HG03135 (cell line): ENCODE data around the gene MTERF2.
"Not testable (repeated sequence)": the region's sequence is repeated elsewhere in the genome, so short reads cannot be mapped to it uniquely, and the experiment has no call there.

Experiments used
- ATAC-seq: cut with Tn5 transposase; IDR thresholded peaks from one replicate; pipeline ENCODE4 v1.9.1; 2021; ENCODE audit warnings: mild to moderate bottlenecking, moderate library complexity; ENCODE audit not compliant: unreplicated experiment

The MTERF2 gene, protein sequence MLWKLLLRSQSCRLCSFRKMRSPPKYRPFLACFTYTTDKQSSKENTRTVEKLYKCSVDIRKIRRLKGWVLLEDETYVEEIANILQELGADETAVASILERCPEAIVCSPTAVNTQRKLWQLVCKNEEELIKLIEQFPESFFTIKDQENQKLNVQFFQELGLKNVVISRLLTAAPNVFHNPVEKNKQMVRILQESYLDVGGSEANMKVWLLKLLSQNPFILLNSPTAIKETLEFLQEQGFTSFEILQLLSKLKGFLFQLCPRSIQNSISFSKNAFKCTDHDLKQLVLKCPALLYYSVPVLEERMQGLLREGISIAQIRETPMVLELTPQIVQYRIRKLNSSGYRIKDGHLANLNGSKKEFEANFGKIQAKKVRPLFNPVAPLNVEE

DNA sequence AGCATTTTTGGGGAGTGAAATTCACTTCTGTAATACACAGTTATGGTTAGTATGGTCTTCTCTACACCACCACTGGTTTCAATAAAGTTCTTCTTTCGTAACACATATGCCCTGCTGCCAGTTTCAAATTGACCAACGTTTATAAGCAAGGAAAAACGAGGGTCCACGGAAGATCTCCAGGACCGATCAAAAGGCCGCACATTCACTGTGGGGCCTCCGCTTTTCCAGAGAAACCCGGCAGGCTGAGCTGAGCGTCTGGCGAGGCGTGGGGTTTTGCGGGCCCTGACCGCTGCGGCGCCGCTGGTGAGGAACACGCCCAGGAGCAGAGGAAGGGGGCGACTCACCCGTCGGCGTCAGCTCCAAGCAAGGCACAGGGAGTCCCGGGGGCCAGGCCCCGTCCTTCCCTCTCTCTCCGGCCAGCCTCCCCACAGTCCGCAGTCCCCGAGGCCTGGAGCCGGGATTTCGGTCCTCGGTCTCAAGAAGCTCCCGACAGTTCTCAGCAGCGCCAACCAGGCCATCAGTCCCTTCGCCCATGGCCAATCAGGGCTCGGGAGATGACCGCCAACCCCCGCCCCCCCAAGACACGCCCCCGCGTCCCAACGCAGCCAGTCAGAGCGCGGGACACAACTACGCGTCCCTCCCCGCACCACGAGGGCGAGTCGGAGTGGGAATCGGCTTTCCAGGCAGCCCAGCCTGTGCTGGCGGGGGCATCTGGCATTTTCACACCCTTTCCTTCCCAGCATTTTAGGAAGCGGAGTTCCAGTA is at the start of gene MTERF2:
TSS of gene MTERF2 (minus strand) at position 522 of the 765 bp plus-strand sequence. CDS start 8,432 bp downstream, outside the sequence.
- ATAC-seq = peak; percentile 96

DNA sequence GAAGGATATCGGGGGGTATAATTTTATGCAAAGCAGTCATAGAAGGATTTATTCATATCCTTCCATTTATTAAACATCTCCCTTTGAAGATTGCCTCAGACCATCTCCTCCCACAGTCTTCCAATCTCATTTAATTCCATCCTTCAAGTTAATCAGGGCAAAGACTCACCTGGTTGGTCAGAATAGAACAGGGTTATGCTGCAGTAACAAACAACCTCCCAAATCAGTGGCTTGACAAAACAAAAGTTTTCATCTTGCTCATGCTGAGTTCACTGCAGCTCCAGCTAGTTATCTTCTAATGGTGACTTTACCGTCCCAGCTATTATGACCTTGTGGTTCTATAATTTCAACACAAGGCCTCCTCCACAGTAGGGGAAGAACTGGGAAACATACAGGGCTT is 48.8 kb upstream of the MTERF2 start:
- ATAC-seq = no peak

DNA sequence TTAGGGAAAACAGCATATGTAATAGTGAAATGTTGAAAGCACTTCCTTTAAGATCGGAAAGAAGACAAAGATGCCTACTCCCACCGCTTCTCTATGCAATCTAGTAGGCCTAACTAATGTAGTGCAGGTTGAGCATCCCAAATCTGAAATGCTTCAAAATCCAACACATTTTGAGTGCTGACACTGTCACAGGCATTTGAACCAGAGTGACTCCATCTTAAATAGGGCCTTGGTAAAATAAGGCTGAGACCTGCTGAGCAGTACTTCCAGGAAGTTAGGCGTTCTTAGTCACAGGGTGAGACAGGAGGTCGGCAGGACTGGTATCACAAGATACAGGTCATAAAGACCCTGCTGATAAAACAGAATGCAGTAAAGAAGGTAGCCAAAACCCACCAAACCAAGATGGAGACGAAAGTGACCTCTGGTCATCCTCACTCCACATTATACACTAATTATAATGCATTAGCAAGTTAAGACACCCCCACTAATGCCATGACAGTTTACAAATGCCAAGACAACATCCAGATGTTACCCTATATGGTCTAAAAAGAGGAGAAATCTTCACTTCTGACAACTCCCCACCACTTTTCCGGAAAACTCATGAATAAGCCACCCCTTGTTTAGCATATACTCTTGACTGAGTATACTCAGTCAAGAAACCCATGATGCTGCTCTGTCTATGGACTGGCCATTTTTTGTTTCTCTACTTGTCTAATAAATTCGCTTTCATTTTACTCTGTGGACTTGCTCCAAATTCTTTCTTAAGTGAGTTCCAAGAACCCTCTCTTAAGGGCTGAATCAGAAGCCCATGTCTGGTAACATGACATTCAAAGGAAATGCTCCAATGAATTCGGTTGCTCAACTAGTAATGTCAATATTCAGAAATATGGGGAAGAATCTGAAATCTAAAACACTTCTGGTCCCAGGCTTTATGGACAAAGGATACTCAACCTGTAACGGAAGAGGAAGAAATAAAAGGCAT is 47.1 kb upstream of the MTERF2 start:
- no peak for ATAC-seq

DNA sequence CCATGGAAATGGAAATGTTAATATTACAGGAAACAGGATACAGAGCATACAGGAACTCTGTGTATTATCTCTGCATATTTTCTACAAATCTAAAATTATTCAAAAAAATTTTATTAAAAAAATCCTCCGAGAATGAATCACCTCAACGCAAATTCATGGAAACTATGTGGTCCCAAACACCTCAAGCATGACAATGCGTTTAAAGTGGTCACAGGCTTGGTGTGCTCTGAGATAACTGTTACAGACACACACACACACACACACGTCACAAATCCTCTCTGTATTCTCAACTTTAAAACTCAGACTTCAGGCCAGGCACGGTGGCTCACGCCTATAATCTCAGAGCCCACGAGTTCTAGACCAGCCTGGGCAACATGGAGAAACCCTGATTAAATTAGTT is 45.3 kb upstream of the MTERF2 start:
- no peak for ATAC-seq

DNA sequence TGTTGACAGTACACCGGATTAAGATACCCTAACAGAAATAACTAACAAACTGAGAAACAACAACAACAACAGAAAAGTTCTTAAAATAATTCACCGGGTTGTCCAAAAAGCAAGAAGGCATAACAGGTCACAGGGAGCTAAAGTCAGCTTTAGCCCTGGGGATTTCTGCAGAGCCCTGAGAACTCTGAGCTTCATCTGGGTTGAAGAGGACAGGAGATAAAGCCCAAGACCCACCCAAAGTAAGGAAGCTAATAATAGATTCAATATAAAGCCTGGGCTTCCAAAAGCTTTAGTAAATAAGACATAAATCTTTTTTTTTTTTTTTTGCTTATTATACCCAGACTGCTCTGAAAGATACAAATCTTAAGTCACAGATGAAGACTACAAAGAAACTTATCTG is 44.1 kb upstream of the MTERF2 start:
- ATAC-seq = no peak

DNA sequence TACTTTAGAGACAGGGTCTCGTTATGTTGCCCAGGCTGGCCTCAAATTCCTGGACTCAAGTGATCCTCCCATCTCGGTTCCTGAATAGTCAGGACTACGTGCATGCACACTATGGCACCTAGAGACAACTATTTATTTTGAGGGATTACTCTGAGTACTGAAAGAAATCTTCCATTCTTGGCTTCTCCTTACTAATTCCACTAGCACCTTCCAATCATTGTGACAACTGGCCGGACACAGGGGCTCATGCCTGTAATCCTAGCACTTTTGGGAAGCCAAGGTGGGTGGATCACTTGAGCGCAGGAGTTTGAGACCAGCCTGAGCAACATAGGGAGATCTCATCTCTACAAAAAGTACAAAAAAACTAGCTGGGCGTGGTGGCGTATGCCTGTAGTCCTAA is 42.1 kb upstream of the MTERF2 start:
- ATAC-seq = no peak

DNA sequence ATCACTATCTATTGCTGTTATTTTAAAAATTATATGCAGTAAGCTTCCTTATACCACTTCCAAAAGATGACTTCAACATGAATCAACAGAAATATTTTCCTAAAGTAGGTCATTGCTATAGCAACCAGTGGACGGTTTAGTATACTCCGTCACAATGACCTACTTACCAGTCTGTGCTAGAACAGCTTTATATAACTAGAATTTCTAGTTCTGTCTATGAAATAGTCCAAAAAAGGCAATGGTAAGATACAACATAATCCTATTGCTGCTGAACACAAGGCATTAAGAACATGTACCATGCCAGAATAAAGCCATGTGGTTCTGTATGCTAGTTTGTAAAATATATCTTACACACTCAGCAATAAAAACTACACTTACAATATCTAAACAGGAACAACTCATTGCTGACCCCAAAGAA is 40.7 kb upstream of the MTERF2 start:
- no peak for ATAC-seq

DNA sequence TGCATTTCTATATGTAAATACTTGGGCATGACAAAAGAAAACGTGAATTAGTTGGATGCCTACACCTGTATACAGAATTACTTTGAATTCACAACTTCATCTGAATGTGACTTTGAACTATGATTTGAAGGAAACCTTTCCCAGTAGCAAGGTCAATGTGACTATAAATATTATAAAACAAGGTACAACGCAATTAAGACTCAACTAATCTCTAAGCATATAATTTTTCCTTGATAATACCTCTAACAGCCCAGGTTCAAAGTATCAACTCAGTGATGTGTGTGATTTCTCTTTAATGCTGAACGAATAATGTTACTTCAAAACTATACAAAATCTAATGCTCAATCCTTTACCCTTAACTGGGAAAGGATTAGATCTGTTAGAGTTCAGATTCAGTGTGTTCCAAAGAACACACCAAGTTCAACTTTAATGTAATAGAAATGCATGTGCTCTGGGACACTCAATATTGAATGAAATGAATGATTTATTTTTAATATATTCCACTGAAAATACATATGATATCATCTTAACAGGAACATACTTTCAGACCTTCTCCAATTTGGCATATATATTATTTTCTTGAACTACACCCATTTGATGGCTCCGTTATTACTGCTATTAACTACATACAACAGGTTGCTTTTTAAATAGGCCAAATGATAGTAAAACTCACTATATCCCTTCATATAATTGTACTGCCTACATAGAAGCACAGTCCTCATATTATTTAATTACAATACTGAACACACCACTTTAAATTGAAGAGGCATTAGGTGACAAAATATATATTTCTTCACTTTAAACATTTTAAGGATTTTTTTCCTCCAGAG is 40.1 kb upstream of the MTERF2 start:
- no peak for ATAC-seq

DNA sequence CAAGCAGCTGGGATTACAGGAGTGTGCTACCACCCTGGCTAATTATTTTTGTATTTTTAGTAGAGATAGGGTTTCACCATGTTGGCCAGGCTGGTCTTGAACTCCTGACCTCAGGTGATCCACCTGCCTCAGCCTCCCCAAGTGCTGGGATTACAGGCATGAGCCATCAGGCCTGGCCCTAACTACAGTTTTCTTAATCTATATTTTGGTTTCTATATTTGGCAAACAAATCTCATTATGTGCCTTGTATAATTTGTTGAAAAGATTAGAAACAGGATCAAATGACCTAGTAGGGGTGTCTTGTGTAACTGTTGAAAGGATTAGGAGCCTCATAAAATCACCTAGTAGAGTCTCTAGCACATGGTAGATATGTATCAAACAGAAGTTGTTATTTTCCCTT is 39.4 kb upstream of the MTERF2 start:
- ATAC-seq = not testable (repeated sequence)

DNA sequence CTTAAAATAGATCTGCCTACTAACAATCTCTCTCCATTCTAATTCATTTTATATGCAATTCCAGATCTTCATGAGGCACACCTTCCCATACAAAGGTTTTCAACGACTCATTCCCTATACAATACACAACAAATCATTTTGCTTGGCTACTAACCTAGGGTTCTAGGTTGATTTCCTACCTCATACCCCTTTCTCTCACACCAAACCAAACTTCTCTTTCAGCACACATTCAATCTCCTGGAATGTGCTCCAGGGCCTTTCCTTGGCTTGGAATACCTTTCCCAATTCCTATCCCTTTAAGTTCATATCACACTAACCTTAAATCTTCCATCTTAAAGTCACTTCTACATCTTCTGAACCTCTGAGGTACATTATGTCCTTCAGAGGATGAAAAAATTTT is 38.7 kb upstream of the MTERF2 start:
- no peak for ATAC-seq

DNA sequence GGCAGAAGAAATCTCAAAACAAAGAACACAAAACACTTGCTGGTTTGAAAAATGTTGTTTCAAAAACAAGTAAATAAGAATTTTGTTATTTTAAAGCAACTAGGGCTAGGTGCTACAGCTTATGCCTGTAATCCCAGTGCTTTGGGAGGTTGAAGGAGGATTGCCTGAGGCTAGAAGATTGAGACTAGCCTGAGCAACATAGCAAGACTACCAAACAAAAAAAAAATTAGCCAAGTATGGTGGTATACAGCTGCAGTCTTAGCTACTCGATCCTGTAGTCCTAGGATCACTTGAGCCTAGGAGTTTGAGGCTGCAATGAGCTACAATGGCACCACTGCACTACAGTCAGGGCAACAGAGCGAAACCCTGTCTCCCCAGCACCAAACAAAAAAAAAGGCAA is 32.6 kb upstream of the MTERF2 start:
- ATAC-seq = no peak

DNA sequence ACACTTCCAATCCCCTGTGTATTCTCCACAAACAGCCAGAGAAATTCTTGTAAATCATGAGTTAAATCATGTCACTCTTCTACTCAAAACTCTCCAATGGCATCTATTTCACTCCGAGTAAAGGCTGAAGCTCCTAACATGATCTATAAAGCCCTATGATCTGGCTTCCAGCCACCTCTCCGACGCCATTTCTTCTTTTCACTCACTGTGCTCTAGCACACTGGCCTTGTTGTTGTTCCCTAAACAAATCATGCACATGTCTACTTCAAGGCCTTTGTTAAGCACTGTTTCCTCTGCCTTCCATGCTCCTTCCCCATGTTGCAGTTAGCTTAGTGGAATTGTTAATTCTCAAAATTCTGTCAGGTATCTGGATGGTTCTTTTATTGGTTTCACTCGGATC is 30.1 kb upstream of the MTERF2 start:
- no peak for ATAC-seq

DNA sequence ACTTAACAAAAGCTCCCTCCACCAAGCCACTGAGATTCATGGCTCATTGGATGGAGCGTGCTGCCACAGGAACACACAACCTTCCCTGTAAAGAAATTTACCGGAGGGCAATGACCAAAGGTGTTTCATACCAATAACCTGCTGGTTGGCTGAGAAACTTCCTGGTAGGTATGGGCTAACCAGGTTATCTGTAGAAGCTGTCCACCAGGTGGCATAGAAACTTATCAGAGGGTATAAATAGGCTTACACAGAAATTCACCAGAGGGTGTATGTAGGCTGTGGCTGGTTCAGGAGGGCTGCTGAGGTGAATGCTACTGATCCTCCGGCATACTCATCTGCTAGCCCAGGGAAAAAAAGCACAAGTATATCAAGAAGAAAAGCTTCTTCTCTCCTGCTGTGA is 27.1 kb upstream of the MTERF2 start:
- ATAC-seq = no peak

DNA sequence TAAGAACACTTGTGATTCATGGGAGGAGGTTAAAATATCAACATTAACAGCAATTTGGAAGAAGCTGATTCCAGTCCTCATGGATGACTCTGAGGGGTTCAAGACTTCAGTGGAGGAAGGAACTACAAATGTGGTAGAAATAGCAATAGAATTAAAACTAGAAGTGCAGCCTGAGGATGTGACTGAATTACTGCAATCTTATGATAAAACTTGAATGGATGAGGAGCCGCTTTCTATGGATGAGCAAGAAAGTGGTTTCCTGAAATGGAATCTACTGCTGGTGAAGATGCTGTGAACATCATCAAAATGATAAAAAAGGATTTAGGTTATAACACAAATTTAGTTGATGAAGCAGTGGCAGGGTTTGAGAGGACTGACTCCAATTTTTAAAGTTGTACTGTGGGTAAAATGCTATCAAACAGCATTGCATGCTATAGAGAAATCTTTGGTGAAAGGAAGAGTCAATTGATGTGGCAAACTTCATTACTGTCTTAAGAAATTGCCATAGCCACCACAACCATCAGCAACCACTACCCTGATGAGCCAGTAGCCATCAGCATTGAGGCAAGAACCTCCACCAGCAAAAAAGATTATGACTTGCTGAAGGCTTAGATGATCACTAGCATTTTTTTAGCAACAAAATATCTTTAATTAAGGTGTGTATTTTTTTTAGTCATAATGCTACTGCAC is 25.9 kb upstream of the MTERF2 start:
- no peak for ATAC-seq

DNA sequence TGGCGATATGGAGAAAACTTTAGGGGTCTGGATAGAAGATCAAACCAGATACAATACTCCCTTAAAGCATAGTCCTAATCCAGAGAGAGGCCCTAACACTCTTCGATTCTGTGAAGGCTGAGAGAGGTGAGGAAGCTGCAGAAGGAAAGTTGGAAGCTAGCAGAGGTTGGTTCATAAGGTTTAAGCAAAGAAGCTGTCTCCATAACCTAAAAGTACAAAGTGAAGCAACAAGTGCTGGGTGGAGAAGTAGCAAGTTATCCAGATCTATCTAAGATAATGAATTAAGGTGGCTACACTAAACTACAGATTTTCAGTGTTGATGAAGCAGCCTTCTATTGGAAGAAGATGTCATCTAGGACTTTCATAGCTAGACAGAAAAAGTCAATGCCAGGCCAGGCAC is 24.6 kb upstream of the MTERF2 start:
- no peak for ATAC-seq

DNA sequence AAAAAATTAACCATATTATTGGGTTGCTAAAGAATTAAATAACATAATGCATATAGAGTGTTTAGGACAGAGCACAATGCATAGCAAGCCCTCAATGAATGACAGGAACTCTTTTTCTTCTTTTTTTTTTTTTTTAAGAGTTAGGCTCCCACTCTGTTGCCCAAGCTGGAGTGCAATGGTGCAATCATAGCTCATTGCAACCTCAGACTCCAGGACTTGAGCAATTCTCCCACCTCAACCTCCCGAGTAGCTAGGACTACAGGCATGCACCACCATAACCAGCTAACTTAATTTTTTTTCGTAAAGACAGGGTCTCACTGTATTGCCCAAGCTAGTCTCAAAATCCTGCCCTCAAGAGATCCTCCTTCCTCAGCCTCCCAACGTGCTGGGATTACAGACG is 20.5 kb upstream of the MTERF2 start:
- no peak for ATAC-seq

DNA sequence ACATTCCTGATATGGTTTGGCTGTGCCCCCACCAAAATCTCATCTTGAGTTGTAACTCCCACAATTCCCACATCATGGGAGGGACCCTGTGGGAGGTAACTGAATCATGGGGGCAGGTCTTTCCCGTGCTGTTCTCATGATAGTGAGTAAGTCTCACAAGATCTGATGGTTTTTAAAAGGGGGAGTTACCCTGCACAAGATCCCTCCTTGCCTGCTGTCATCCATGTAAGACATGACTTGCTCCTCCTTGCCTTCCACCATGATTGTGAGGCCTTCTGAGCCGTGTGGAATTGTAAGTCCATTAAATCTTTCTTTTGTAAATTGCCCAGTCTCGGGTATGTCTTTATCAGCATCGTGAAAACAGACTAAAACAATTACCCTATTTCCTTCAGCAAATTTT is 15.7 kb upstream of the MTERF2 start:
- not testable (repeated sequence) for ATAC-seq

DNA sequence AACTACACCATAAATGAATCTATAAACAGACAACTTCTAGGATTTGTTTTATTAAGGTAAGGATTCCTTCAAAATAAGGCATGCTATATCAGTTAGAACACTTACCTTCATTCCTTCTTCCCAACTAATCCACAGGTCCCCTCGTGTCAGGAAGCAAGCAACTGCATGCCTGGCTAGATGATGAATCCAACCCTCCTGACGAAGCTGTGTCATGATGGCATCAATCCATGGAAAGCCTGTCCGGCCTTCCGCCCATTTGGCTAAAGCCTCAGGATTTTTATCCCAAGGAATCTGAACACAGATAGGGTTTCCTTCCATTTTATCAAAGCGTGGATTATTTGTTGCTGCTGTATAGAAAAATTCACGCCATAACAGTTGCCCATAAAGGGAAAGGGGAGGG is 12.5 kb upstream of the MTERF2 start:
- ATAC-seq = no peak

DNA sequence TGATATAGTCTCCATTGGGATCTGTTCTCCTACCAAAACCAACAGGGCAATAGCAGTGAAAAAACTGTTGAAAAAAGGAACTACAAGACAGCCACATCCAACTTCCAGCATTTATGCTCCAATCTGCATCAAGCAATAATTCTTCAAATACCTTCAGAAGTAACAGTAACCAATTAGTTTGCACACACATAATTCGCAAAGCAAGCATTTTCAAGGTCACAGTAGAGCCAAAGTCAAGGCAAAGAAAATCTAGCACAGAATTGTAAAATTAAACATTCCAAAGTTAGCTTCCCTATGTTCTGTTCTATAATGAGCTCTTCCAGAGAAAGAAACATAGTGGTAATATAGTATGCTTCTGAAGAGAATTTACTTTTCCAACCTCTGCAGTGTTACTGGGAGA is 11.0 kb upstream of the MTERF2 start:
- ATAC-seq = no peak

DNA sequence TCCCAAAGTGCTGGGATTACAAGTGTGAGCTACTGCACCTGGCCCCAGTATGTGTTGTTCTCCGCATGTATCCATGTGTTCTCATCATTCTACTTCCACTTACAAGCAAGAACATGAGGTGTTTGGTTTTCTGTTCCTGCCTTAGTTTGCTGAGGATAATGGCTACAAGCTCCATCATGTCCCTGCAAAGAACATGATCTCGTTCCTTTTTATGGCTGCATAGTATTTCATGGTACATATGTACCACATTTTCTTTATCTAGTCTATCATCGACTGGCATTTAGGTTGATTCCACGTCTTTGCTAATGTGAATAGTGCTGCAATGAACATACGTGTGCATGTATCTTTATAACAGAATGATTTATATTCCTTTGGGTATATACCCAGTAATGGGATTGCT is 9.2 kb upstream of the MTERF2 start:
- not testable (repeated sequence) for ATAC-seq
